NCI-H510A (cell line): ENCODE results near the gene NPAS3.

ENCODE experiments used
- DNase-seq: peaks from one replicate; lab custom pipeline; 2025; lab: John Stamatoyannopoulos, UW

The NPAS3 gene

DNA sequence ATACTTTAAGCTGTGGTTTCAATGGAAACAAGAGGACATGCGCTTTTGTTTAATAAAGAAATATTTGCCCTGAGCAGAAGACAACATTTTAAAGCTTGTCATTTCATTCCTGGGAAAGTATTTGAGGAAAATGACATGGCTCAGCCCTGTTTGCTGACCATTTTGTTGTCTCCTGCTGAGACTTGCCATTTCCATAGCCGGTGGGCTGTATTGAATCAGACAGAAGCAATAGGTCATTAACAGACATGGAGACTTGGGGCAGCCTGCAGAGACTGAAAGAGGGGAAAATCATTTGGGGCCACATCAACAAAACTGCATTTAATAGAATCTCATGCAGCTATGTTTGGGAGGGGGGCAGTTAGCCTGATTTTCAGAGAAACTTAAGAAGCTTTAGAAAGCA, 443.0 kb downstream of the NPAS3 start:
- no peak for DNase-seq

- no peak for DNase-seq
These were observed 447.5 kb downstream of the NPAS3 start for GRCh38 chr14:33386140-33386539.

DNA sequence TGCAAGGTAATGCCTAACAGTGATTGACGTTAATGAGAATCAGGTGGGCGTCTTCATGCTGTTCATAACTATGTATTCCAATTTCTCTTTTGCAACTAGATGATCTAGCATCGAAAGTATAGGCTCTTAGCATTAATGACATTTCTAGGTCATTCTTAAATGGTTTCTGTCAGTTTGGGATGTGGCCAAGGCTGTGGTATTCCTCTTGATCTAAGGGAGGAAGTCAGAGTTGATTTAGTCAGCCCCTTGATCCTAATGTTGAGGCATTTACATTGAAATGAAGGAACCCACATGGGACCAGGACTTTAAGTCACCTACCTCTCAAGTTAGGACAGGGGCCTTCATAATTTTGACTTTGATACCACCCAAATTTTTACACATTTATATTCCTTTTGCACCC, 448.1 kb downstream of the NPAS3 start:
- DNase-seq: no peak

DNA sequence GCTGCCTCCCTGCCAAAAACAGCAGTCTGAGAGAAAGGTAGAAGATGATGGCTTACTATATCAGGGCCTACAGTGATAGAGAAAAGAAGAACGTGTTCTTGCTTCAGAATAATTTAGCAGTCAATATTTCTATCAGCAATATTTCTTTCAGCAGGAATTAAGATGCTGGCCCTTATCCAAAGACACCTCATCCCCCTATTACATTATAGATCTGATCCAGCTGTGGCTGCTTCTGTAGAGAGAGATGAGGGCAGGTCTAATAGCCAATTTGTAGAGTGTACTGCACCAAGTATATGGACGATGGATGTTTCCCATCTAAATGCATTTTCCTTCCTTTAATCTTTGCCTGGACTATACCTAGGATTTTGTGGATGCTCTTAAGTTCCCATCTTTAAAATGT, 451.7 kb downstream of the NPAS3 start:
- DNase-seq: no peak

DNA sequence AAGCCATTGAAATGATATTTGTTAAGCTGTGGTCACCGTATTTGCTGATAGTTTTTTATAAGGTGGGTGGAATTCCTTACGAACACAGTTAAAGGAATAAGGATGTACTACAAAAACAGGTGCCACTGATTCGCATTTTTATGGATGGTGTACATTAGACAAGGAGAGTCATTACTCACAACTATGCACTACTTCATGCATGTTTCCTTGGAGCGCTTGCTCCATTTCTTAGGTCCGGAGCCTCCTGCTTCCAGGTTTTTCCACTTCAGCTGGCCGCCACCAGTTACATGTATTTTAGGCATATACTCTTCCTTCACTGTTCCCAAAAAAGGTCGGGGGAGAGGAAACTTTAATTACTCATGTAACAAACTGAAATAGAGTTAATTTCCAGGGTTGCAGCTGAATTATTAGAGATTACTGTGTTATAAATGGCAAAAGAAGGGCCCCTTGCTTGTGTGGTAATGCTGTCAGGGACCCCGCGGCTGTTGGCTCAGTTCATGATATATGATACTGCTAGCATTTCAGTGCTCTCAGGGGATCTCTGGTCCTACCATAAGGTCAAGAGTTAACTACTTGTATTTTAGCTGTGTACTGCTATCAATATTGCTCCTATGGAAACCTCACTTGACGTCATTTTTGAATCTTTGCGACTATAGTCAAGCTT, 454.7 kb downstream of the NPAS3 start:
- DNase-seq: no peak

DNA sequence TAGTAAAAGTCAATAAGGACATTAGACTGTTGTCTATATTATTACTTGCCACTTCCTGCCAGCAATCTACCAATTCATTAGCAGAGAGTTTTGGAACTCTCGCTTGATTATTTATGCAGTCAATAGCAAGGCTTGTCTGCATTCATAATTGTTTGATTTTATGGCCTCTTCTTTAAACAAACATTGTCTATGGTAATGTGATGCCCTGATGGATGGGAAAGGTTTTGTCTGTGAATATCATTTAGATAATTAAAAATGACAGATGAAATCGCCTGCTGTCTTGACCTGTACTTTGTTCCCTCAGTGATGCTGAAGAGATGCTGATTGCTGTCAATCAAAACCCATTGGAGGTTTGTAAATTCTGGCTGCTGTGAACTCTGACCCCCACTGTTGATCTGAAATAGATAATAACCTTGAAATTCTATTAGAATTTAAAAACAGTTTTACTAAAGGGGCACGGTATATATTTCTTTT, 455.3 kb downstream of the NPAS3 start:
- DNase-seq: no peak

GRCh38 chr14:33401311-33401710, 462.6 kb downstream of the NPAS3 start:
- DNase-seq: no peak

DNA sequence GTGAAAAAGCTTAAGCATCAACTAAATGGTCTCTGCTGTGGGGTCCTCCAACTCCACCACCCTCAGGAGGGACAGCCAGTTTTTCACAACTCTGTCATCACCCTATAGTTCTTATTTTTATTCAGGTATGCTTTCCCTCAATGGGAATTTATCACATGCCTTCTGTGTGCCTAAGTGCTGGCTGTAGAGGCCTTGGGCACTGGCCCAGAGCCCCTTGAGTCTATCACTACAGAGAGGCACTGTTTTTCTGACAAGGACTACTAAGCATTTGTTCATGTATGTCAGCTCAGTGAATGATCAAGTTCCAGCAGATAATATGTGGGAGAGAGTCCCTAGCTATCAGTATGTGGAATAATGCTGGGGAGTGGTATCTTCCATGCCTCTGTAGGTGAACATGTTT, 463.9 kb downstream of the NPAS3 start:
- DNase-seq: no peak

- DNase-seq: no peak
These were observed 465.4 kb downstream of the NPAS3 start for GRCh38 chr14:33404054-33404453.

- DNase-seq: no peak
These were observed 466.4 kb downstream of the NPAS3 start for GRCh38 chr14:33404964-33405574.

GRCh38 chr14:33406766-33407165, 468.1 kb downstream of the NPAS3 start:
- DNase-seq: no peak

GRCh38 chr14:33408291-33408690, 469.6 kb downstream of the NPAS3 start:
- DNase-seq: no peak

DNA sequence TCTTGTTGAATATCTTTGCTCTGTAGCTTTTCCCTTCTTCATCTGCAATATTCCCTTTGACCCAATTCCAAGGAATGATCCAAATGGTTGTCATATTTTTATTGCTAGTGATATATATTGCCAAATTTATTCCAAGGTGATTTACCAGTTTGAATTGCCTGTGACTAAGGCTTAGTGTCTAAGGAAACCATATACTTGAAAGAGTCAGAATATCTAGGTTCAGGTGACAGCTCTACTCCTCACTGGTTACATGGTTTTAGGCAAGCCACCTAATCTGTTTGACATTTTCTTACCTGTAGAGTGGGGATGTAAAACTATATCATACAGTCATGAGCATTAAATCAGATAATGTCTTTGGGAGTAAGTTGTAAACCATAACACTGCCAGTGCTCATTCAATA, 473.8 kb downstream of the NPAS3 start:
- no peak for DNase-seq

GRCh38 chr14:33413381-33413780, 474.7 kb downstream of the NPAS3 start:
- DNase-seq: no peak

GRCh38 chr14:33414041-33414440, 475.4 kb downstream of the NPAS3 start:
- no peak for DNase-seq

- no peak for DNase-seq
These were observed 481.5 kb downstream of the NPAS3 start for GRCh38 chr14:33420051-33420627.

DNA sequence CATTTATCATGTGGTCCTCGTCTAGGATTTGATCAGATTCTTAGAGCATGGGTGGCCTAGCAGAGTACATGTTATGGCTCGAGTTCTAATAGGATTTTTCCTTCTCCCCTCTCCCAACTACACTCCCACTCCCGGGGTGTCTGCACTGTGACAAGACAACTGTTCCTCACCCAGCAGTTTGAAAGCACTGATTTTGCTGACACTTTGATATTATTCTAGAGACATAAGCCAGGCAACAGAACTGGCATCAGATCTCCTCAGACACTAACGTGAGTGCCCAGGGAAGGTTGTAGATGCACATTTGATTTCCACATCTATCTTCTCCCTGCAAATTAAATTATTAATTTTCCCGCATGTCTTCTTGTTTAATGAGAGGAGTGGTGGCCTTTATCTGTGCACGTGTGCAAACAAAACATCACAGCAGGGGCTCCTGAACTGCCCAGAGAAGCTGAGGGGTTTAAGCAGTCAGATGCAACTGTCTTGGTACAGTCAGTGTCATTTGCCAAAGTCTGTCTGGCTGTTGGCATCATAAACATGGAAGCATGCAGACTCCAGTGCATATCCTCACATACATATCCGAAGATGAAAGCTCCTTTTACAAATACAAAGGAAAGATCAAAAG, 491.8 kb downstream of the NPAS3 start:
- no peak for DNase-seq

DNA sequence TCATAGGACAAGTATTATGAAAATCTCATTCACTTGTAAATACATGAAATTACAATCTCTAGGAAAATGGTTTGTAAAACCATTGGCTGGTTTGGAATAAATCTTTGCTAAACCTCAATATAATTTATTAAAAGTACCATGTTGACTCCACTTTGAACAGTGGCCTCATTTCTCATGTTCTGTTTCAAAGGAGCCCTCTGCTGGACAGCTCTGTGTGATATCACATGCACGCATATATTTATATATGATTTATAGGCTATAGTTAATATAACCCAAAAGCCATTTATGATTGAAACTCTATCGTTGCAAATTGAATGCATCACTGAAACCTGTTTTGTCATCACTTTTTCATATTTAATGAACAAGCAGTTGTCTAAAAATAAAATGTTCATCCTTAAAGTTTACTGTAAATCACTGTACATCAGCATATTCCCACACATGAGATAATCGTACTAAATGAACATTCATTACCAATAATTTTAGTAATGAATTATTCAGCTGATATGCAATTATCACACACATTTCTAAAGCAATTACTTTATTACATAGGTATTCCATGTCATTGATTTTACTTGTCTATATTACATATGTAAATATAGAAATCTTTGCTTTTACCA, 493.8 kb downstream of the NPAS3 start:
- peak; percentile 13 for DNase-seq

DNA sequence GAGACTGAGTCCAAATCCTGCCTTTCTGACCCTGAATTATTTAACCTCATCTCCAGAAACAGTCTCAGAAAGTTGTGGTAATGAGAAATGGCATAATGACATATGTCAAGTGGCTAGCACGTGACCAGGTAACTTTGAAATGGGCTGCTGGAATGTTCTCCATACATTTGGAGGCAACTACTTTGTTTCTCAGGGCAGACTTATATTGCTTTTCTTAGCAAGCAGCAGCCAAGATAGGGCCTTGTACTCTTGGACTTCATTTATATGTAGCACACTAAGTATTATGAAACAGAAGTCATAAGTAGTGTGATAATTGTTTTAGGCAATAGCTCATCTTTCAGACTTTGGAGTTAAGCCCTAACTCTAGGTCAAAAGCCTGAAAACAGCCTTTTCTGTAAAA, 494.7 kb downstream of the NPAS3 start:
- no peak for DNase-seq

- DNase-seq: no peak
These were observed 497.4 kb downstream of the NPAS3 start for GRCh38 chr14:33435911-33436689.

GRCh38 chr14:33441633-33442032, 503.0 kb downstream of the NPAS3 start:
- no peak for DNase-seq

DNA sequence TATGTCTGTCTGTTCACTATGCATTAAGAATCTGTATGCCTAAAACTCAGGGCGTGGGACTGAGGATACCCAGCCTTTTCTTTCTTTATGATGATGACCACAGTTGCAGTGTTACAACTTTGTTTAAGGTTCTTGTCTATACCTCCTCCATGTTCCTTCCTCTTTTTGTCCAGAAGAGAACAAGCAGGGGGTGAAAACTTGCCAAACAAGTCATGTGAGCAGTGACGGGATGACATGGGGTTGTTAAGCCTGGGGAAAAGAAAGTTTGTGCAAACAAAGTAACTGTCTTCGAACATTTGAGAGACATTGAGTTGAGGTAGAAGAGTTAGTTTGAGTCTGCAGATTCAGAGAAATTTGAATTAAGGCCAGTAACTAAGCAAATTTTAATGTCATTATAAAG, 505.5 kb downstream of the NPAS3 start:
- DNase-seq: no peak
